Keratinocyte (primary cell): ENCODE measurements around the gene PTPRR. TPM values are rescaled to one million over a fixed set of nuclear protein-coding genes. Genes with fewer than 3 reads are reported as not detected.

Experiments used
- DNase-seq: peaks from one replicate; pipeline ENCODE4 v3.0.0-alpha.2; 2011; ENCODE audit warnings: low read depth, missing footprints, low spot score
- FAIRE-seq: peaks from 2 replicates; lab custom pipeline; 2011; peaks lifted over from hg19 to GRCh38; lab: Jason Lieb, UNC
- H2AFZ ChIP-seq: 2 replicates; pipeline ENCODE4 v1.6.0; 2012; ENCODE audit warnings: low read length, control low read depth, inconsistent platforms; ENCODE audit not compliant: control insufficient read depth
- H3K27ac ChIP-seq: 2 replicates; pipeline ENCODE4 v1.5.1; 2011; ENCODE audit warnings: low read length; ENCODE audit not compliant: control insufficient read depth, insufficient read depth
- H3K27me3 ChIP-seq: 3 replicates; pipeline ENCODE4 v1.6.0; 2011; ENCODE audit warnings: low read length; ENCODE audit not compliant: control insufficient read depth, insufficient read depth; ENCODE audit errors: extremely low read depth
- H3K36me3 ChIP-seq, 2 experiments: 2 replicates in 1 of 2; 3 replicates in 1 of 2; pipeline ENCODE4 v1.5.1; 2011; ENCODE audit warnings: low read length in 2 of 2, mild to moderate bottlenecking in 1 of 2; ENCODE audit not compliant: control insufficient read depth in 2 of 2, insufficient read depth in 2 of 2; ENCODE audit errors: extremely low read depth in 1 of 2
- H3K4me1 ChIP-seq: 3 replicates; pipeline ENCODE4 v1.5.1; 2011; ENCODE audit warnings: low read length; ENCODE audit not compliant: control insufficient read depth, insufficient read depth; ENCODE audit errors: extremely low read depth
- H3K4me2 ChIP-seq: 3 replicates; pipeline ENCODE4 v1.6.0; 2011; ENCODE audit warnings: low read depth, low read length; ENCODE audit not compliant: control insufficient read depth, insufficient read depth; ENCODE audit errors: extremely low read depth
- H3K4me3 ChIP-seq, 3 experiments: fragments of 200-600 bp in 1 of 3; sonication (generic) in 1 of 3; 2 replicates in 2 of 3; 3 replicates in 1 of 3; pipeline ENCODE4 v1.5.1; 2011 to 2016; ENCODE audit warnings: low read length in 3 of 3, mild to moderate bottlenecking in 3 of 3, control low read depth in 2 of 3, inconsistent platforms in 1 of 3, low read depth in 1 of 3, mixed read lengths in 1 of 3, mixed run types in 1 of 3, moderate library complexity in 1 of 3; ENCODE audit not compliant: control insufficient read depth in 2 of 3, insufficient read depth in 2 of 3; ENCODE audit errors: extremely low read depth in 1 of 3
- H3K79me2 ChIP-seq: 2 replicates; pipeline ENCODE4 v1.6.0; 2012; ENCODE audit warnings: low read length; ENCODE audit not compliant: control insufficient read depth, insufficient read depth
- H3K9ac ChIP-seq: 3 replicates; pipeline ENCODE4 v1.6.0; 2011; ENCODE audit warnings: low read length; ENCODE audit not compliant: control insufficient read depth, insufficient read depth; ENCODE audit errors: extremely low read depth
- H3K9me1 ChIP-seq: 3 replicates; pipeline ENCODE4 v1.6.0; 2011; ENCODE audit warnings: low read length; ENCODE audit not compliant: control insufficient read depth, insufficient read depth; ENCODE audit errors: extremely low read depth
- H3K9me3 ChIP-seq: 2 replicates; pipeline ENCODE4 v1.5.1; 2012; ENCODE audit warnings: low read depth, low read length; ENCODE audit not compliant: control insufficient read depth
- H4K20me1 ChIP-seq: 3 replicates; pipeline ENCODE4 v1.6.0; 2011; ENCODE audit warnings: low read length; ENCODE audit not compliant: control insufficient read depth, insufficient read depth; ENCODE audit errors: extremely low read depth
- CTCF ChIP-seq, 3 experiments: IDR thresholded peaks in 1 of 3; conservative IDR thresholded peaks in 1 of 3; optimal IDR thresholded peaks in 1 of 3; 2 replicates in 2 of 3; 3 replicates in 1 of 3; pipeline versions ENCODE3 to v1.5.1; 2011; ENCODE audit warnings: low read length in 3 of 3, mild to moderate bottlenecking in 3 of 3, moderate library complexity in 2 of 3, control low read depth in 1 of 3, inconsistent platforms in 1 of 3; ENCODE audit not compliant: insufficient read depth in 2 of 3; ENCODE audit errors: extremely low read depth in 1 of 3
- EZH2 ChIP-seq: IDR thresholded peaks from one replicate; pipeline ENCODE4 v1.6.1; 2012; ENCODE audit warnings: inconsistent platforms, mild to moderate bottlenecking, low read length, moderate library complexity
- dilution Hi-C: fragments of 300-500 bp; cut with MboI; formaldehyde crosslinking; loops from one replicate; pipeline ENCODE4 v1.7.0; 2020; ENCODE audit warnings: low sequenced_read_pairs; ENCODE audit not compliant: extremely low pct_ligation_motif_present
- polyA plus RNA-seq, 5 experiments: library from polyadenylated mRNA; depleted of rRNA in 3 of 5; stranded (reverse) in 3 of 5; stranded (forward) in 1 of 5; unstranded in 1 of 5; fragments of >200 nt; gene quantifications; 1 replicate in 1 of 5; 2 replicates in 3 of 5; 3 replicates in 1 of 5; pipeline versions ENCODE4 v1.2.1 to v1.2.3, GENCODE V29; 2011 to 2012; ENCODE audit warnings: missing spikeins in 2 of 5, low read depth in 1 of 5, low replicate concordance in 1 of 5
- small RNA-seq, 3 experiments: library from RNA; depleted of rRNA; stranded (forward); fragments of <200 nt; gene quantifications; one replicate each; pipeline ENCODE3, GENCODE V24; 2012; ENCODE audit warnings: low read depth in 3 of 3, low replicate concordance in 1 of 3; ENCODE audit not compliant: insufficient read length in 3 of 3

The PTPRR gene
- polyA plus RNA-seq, 1 donor (not counting 4 experiments of a cell fraction or from before 2014, with no cell fraction given), result 3.1 TPM

GRCh38 chr12:70590051-70590450 is 330.5 kb downstream of the PTPRR start:
- FAIRE-seq, result peak; percentile 65
- dilution Hi-C loops, result no loop called here

More at GRCh38 chr12:70590051-70590450, 330.5 kb downstream of the PTPRR start:
- TF ChIP-seq EZH2, result no peak
- TF ChIP-seq CTCF (optimal IDR thresholded peaks at IDR 0.05 in 1 of 3, IDR thresholded peaks at IDR 0.05 in 1 of 3, conservative IDR thresholded peaks at IDR 0.05 in 1 of 3; ENCODE audit: extremely low read depth in 1 of 3, insufficient read depth in 2 of 3, low read length in 3 of 3), result peak; percentile 84 to 93 (median 92)
- no peak overlapping the region for H3K9ac ChIP-seq
- peak overlapping the region; percentile 53 for H2AFZ ChIP-seq
- no peaks in the 10 kb centered on the region for H3K36me3 ChIP-seq
- H3K27me3 ChIP-seq, result no peaks in the 10 kb centered on the region
- H3K4me2 ChIP-seq, result no peak overlapping the region
- H3K4me3 ChIP-seq, result no peak overlapping the region
- H3K9me1 ChIP-seq, result no peaks in the 10 kb centered on the region
- no peak overlapping the region for H3K27ac ChIP-seq
- H3K4me1 ChIP-seq, result no peaks in the 10 kb centered on the region
- peak; percentile 26 for DNase-seq
- no peaks in the 10 kb centered on the region for H3K9me3 ChIP-seq
- no peaks in the 10 kb centered on the region for H4K20me1 ChIP-seq
- no peaks in the 10 kb centered on the region for H3K79me2 ChIP-seq

Small RNA genes lying within 50 kb of the gene (small RNA-seq; reads per million reads assigned to genes)
- gene RF00019, result 0 reads per million in 3 experiments

Other genes starting within 250 kb of the PTPRR start
- gene TSPAN8, start 237.3 kb upstream of the PTPRR start, polyA plus RNA-seq, result 0.05 TPM in 1 of 3 replicates, not detected in the others